HuH-7.5 (cell line): ENCODE measurements around the gene ASAH2.
"Not testable (repeated sequence)": the region's sequence is repeated elsewhere in the genome, so short reads cannot be mapped to it uniquely, and the experiment has no call there.

Experiments used
- DNase-seq: peaks from one replicate; pipeline ENCODE4 v3.0.0; 2011; ENCODE audit warnings: low spot score

The ASAH2 gene

GRCh38 chr10:50254479-50254878 lies 3.2 kb upstream of the ASAH2 start:
- no peak for DNase-seq

- DNase-seq = no peak
Measured at GRCh38 chr10:50250096-50250854, 1.0 kb downstream of the ASAH2 start.

- DNase-seq = no peak
Measured at GRCh38 chr10:50248598-50248997, 2.7 kb downstream of the ASAH2 start.

- DNase-seq = no peak
Measured at GRCh38 chr10:50248062-50248461, 3.3 kb downstream of the ASAH2 start.

- DNase-seq = no peak
Measured at GRCh38 chr10:50244201-50244600, 7.1 kb downstream of the ASAH2 start.

- no peak for DNase-seq
Measured at GRCh38 chr10:50242777-50243176, 8.5 kb downstream of the ASAH2 start.

GRCh38 chr10:50241478-50241877 lies 9.8 kb downstream of the ASAH2 start:
- not testable (repeated sequence) for DNase-seq

GRCh38 chr10:50234486-50234885 lies 16.8 kb downstream of the ASAH2 start:
- no peak for DNase-seq

GRCh38 chr10:50232261-50232639 lies 19.1 kb downstream of the ASAH2 start:
- no peak for DNase-seq

GRCh38 chr10:50231515-50232260 lies 19.6 kb downstream of the ASAH2 start:
- DNase-seq = no peak

GRCh38 chr10:50229460-50229859 lies 21.9 kb downstream of the ASAH2 start:
- DNase-seq = no peak

- DNase-seq = no peak
Measured at GRCh38 chr10:50228672-50229071, 22.6 kb downstream of the ASAH2 start.

GRCh38 chr10:50226610-50227009 lies 24.7 kb downstream of the ASAH2 start:
- DNase-seq = no peak

GRCh38 chr10:50224330-50224952 lies 26.9 kb downstream of the ASAH2 start:
- no peak for DNase-seq

- no peak for DNase-seq
Measured at GRCh38 chr10:50222199-50222598, 29.1 kb downstream of the ASAH2 start.

GRCh38 chr10:50221470-50221869 lies 29.8 kb downstream of the ASAH2 start:
- DNase-seq = no peak

- no peak for DNase-seq
Measured at GRCh38 chr10:50219646-50220045, 31.7 kb downstream of the ASAH2 start.

- DNase-seq = no peak
Measured at GRCh38 chr10:50219200-50219599, 32.1 kb downstream of the ASAH2 start.

- DNase-seq = no peak
Measured at GRCh38 chr10:50216894-50217293, 34.4 kb downstream of the ASAH2 start.

GRCh38 chr10:50216418-50216817 lies 34.9 kb downstream of the ASAH2 start:
- no peak for DNase-seq

- no peak for DNase-seq
Measured at GRCh38 chr10:50211670-50212069, 39.6 kb downstream of the ASAH2 start.

GRCh38 chr10:50210876-50211275 lies 40.4 kb downstream of the ASAH2 start:
- DNase-seq = no peak
